Adrenal gland (tissue), 5 donors: ENCODE results near the gene IFITM1.

Experiments
- CTCF ChIP-seq, 6 experiments: fragments of 450-650 bp in 4 of 6; fragments of 200-600 bp in 2 of 6; sonication (generic) in 1 of 6; IDR thresholded peaks; 1 replicate in 5 of 6; 2 replicates in 1 of 6; pipeline versions ENCODE4 v1.5.1 to v1.8.0; 2016 to 2021; ENCODE audit warnings: antibody characterized with exemption in 6 of 6, mild to moderate bottlenecking in 2 of 6, moderate library complexity in 1 of 6
- POLR2A ChIP-seq, 2 donors: fragments of 450-650 bp; IDR thresholded peaks; one replicate each; pipeline ENCODE4 v1.6.1; 2017; ENCODE audit warnings: antibody characterized with exemption in 2 of 2, mild to moderate bottlenecking in 2 of 2, moderate library complexity in 1 of 2
- donor health status: DM: no; HTN: no; CAD: no.

GRCh38 chr11:282630-283360 is 31.0 kb upstream of the IFITM1 start:
- TF ChIP-seq POLR2A (IDR thresholded peaks at IDR 0.05) (no peak), CTCF (IDR thresholded peaks at IDR 0.05) (no peak)
